Femur (tissue), 1 donor: ENCODE measurements around the gene PPP1R27.

Source experiments
- DNase-seq: peaks from one replicate; pipeline ENCODE4 v3.0.0-alpha.2; 2017

PPP1R27 gene

GRCh38 chr17:81819708-81820107 lies 15.1 kb downstream of the PPP1R27 start:
- DNase-seq, result no peak

GRCh38 chr17:81817758-81818147 lies 17.1 kb downstream of the PPP1R27 start:
- no peak for DNase-seq

- DNase-seq, result no peak
These were observed 19.2 kb downstream of the PPP1R27 start for GRCh38 chr17:81815646-81815986.

- no peak for DNase-seq
These were observed 19.9 kb downstream of the PPP1R27 start for GRCh38 chr17:81814748-81815645.

GRCh38 chr17:81813861-81814683 lies 20.8 kb downstream of the PPP1R27 start:
- no peak for DNase-seq

- DNase-seq, result no peak
These were observed 21.5 kb downstream of the PPP1R27 start for GRCh38 chr17:81813371-81813684.

- DNase-seq, result no peak
These were observed 22.1 kb downstream of the PPP1R27 start for GRCh38 chr17:81812571-81813370.

- no peak for DNase-seq
These were observed 22.9 kb downstream of the PPP1R27 start for GRCh38 chr17:81811705-81812570.

GRCh38 chr17:81810892-81811704 lies 23.8 kb downstream of the PPP1R27 start:
- no peak for DNase-seq

GRCh38 chr17:81810476-81810875 lies 24.4 kb downstream of the PPP1R27 start:
- DNase-seq, result no peak

GRCh38 chr17:81809556-81809998 lies 25.3 kb downstream of the PPP1R27 start:
- no peak for DNase-seq

- no peak for DNase-seq
These were observed 25.9 kb downstream of the PPP1R27 start for GRCh38 chr17:81808778-81809555.

GRCh38 chr17:81807839-81808238 lies 27.0 kb downstream of the PPP1R27 start:
- DNase-seq, result no peak

- no peak for DNase-seq
These were observed 27.6 kb downstream of the PPP1R27 start for GRCh38 chr17:81807210-81807719.

- DNase-seq, result no peak
These were observed 28.2 kb downstream of the PPP1R27 start for GRCh38 chr17:81806461-81807209.

GRCh38 chr17:81805707-81806460 lies 29.0 kb downstream of the PPP1R27 start:
- DNase-seq, result no peak

- DNase-seq, result no peak
These were observed 30.1 kb downstream of the PPP1R27 start for GRCh38 chr17:81804559-81805399.
